Measurements from ENCODE around the gene ZNF503.
A peak's percentile ranks its signal among the peaks of the same experiment; 100 is the strongest.

ZNF503 gene

DNA sequence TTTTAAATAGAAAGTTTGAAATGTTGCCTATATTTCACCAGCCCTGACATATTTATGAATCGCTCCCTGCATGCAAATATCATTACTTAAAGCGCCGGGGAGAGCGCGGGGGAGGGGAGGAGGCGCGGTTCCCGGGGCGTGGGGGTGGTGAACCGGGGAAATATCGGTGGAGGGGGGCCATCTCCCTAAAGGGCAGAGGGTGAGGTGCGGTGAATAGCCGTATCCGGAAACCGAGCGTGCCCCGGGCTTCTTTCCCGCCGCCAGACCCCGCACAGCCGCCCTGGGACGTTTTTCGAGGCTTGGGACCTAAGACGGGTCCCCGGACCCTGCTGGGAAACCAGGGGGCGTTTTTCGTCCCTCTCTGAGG, 6.9 kb upstream of the ZNF503 start:
- H3K27me3 ChIP-seq (ENCODE audit: control insufficient read depth in 5 of 5, insufficient read depth in 4 of 5, low read length in 5 of 5) = peaks cover 0 to 11% (median 2%) of the 10 kb centered on the region in 5 donors
- peak overlapping the region; percentile 88 for H3K27ac ChIP-seq (ENCODE audit: low read depth, low read length)
- peak overlapping the region; percentile 71 to 84 (median 77) for H3K4me3 ChIP-seq (ENCODE audit: low read depth in 1 of 5, low read length in 5 of 5)
- peaks cover under 1 to 55% (median 52%) of the 10 kb centered on the region in 5 donors for H3K4me1 ChIP-seq (ENCODE audit: control insufficient read depth in 5 of 5, insufficient read depth in 5 of 5, low read length in 5 of 5)
- peak overlapping the region in 4 of 5 donors; percentile 76 to 87 (median 84) for H3K9ac ChIP-seq (ENCODE audit: low read length in 5 of 5)
- no peaks in the 10 kb centered on the region for H3K36me3 ChIP-seq (ENCODE audit: control insufficient read depth in 5 of 5, insufficient read depth in 5 of 5, low read length in 5 of 5)
- H3K9me3 ChIP-seq (ENCODE audit: control insufficient read depth in 5 of 5, low read length in 5 of 5) = no peaks in the 10 kb centered on the region

DNA sequence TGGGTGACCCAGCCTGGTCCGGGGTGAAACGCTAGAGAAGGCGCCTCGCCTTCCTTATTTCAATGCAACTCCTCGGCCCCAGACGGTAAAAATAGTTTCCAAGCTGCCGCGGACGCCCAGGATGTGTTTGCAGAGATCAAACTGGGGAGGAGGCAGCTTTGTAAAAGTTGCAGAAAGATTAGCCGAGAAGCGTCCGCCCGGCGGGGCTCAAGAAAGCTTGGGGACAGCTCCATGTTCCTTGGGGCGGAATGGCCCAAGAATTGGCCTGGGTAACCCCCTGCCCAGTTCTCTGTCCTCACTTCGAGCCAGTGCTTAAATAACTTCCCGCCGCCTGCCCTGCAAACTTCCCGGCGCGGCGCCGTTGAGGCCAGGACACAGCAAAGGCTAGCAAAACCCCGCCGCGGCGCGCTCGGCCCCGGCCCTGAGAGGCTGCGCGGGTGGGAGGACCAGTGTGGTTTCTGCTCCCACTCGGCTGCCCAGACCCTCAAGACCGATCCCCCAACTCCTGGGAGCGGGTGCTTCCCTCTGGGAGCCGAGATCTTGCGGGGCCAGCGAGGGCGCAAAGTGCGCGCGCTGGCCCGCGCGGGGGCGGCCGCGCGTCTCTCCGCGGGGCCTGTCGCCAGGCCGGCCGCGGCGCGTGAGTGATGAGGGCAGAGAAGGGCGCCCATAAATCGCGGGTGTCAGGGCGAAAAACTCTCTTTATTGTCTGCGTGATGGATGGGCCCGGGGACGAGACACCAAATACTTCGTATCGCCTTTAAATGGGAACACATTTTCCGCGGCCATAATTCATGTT, 6.3 kb upstream of the ZNF503 start:
- H3K4me1 ChIP-seq (ENCODE audit: control insufficient read depth in 5 of 5, insufficient read depth in 5 of 5, low read length in 5 of 5) = peaks cover 2 to 60% (median 57%) of the 10 kb centered on the region in 5 donors
- peaks cover 0 to 11% (median 2%) of the 10 kb centered on the region in 5 donors for H3K27me3 ChIP-seq (ENCODE audit: control insufficient read depth in 5 of 5, insufficient read depth in 4 of 5, low read length in 5 of 5)
- H3K4me3 ChIP-seq (ENCODE audit: low read depth in 1 of 5, low read length in 5 of 5) = peak overlapping the region; percentile 71 to 84 (median 77)
- peak overlapping the region in 3 of 5 donors; percentile 20 to 87 (median 86) for H3K9ac ChIP-seq (ENCODE audit: low read length in 5 of 5)
- H3K36me3 ChIP-seq (ENCODE audit: control insufficient read depth in 5 of 5, insufficient read depth in 5 of 5, low read length in 5 of 5) = no peaks in the 10 kb centered on the region
- peak overlapping the region; percentile 88 for H3K27ac ChIP-seq (ENCODE audit: low read depth, low read length)
- H3K9me3 ChIP-seq (ENCODE audit: control insufficient read depth in 5 of 5, low read length in 5 of 5) = no peaks in the 10 kb centered on the region

DNA sequence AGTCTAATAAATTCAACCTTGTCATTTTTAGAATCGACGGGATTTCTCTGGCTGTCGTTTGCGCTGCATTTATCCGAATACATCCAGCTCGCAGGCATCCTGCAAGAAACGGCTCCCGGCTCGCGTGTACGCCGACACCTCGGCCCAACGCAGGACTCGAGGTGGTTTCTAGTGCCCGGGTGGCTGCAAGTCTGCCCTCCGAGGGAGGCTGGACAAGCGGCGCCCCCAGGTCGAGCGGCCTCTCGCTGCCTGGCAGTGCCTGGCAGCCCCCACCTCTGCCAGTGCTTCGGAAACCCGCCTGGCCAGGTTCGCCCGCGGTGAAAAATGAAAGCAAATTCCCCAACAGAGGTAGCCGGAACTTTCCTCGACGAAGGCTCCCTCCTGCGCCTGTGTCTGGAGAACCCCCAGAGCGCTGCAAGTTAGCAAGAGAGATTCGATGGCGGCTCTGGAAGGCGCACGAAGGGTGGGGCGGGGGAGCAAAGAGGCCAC, 5.7 kb upstream of the ZNF503 start:
- Histone ChIP-seq H3K4me3 (ENCODE audit: low read depth in 1 of 5, low read length in 5 of 5) (peak overlapping the region; percentile 63 to 84 (median 77)), H3K9me3 (ENCODE audit: control insufficient read depth in 5 of 5, low read length in 5 of 5) (no peaks in the 10 kb centered on the region), H3K27me3 (ENCODE audit: control insufficient read depth in 5 of 5, insufficient read depth in 4 of 5, low read length in 5 of 5) (peaks cover 0 to 11% (median 2%) of the 10 kb centered on the region in 5 donors), H3K4me1 (ENCODE audit: control insufficient read depth in 5 of 5, insufficient read depth in 5 of 5, low read length in 5 of 5) (peaks cover 2 to 64% (median 60%) of the 10 kb centered on the region in 5 donors), H3K9ac (ENCODE audit: low read length in 5 of 5) (peak overlapping the region in 1 of 5 donors; percentile 25), H3K27ac (ENCODE audit: low read depth, low read length) (peak overlapping the region; percentile 88), H3K36me3 (ENCODE audit: control insufficient read depth in 5 of 5, insufficient read depth in 5 of 5, low read length in 5 of 5) (no peaks in the 10 kb centered on the region)

DNA sequence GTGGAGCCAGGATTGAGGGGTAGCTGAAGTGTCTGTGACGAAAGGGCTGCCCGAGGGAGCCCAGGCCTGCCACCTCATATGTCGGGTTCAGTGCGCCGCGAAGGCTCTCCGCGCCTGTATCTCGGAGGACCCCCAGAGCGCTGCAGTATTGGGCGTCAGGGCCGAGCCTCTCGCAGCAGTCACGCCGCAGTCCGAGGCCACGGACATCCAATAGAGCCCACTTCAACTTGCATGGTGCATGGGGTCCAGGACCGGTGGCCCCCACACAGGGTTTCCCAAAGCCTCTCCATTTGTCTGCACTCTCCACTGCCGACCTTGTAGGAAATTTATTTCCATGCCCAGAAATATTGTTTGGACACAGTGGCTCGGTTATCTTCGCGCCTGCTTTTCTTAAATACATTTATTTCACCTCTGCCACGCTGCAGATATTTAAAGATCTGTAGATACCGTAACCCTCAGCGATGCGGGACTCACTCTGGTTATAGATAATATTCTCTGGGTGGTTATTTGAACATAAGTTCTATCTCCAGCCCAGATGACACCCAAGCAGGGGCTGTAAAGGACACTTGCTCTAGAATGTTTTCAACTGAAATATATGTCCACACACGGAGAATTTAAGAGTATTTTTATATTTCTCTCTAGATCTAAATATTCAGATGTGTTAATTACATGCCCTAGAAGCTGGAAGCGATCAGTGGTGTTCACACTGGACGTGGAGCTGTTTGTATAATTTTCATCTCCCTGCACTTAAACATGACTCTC, 5.1 kb upstream of the ZNF503 start:
- H3K4me3 ChIP-seq (ENCODE audit: low read depth in 1 of 5, low read length in 5 of 5) = no peak overlapping the region
- H3K9me3 ChIP-seq (ENCODE audit: control insufficient read depth in 5 of 5, low read length in 5 of 5) = no peaks in the 10 kb centered on the region
- peaks cover 2 to 64% (median 60%) of the 10 kb centered on the region in 5 donors for H3K4me1 ChIP-seq (ENCODE audit: control insufficient read depth in 5 of 5, insufficient read depth in 5 of 5, low read length in 5 of 5)
- no peak overlapping the region for H3K9ac ChIP-seq (ENCODE audit: low read length in 5 of 5)
- H3K36me3 ChIP-seq (ENCODE audit: control insufficient read depth in 5 of 5, insufficient read depth in 5 of 5, low read length in 5 of 5) = no peaks in the 10 kb centered on the region
- peak overlapping the region; percentile 37 for H3K27ac ChIP-seq (ENCODE audit: low read depth, low read length)
- peaks cover 0 to 11% (median 2%) of the 10 kb centered on the region in 5 donors for H3K27me3 ChIP-seq (ENCODE audit: control insufficient read depth in 5 of 5, insufficient read depth in 4 of 5, low read length in 5 of 5)

DNA sequence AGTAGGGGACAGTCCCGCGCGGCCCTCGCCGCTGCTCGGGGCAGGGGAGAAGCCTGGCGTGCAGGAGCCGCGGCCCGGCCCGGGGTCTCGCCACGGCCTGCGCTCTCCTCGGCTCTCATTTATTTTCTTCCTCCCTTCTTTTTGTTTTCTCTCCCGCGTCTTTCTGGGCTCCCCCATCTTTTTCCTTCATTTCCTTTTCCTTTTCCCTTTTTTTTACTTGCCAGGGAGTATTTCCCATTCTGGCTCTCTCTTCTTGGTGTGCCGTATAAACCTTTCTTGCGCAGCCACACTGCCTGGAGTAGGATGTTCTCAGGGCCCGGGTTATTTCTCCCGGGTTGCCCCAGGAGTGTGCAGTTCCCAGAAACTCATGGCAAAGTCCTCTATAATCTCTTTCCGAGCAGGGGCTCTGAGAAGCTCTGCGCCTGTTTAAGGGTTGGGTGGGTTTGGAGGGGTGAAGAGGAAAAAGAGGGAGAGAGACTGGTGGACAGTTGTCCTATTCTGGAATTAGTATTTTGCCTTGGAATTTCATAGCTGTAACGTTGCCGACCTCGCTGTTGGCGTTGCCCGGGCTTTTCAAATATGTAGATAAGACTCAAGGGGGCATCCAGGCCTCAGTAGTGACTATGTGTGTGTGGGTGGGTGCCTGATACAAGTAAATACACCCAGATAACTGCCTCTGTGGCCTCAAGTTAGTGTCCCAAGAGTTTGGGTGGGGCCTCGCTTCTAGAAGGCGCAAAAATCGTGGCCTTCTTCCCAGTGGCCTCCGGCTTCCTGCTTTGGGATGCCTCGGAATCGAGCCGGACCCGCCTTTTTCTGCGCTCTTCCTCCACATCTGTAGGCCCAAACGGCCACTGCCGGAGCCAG, 4.3 kb upstream of the ZNF503 start:
- Histone ChIP-seq H3K9ac (ENCODE audit: low read length in 5 of 5) (peak overlapping the region in 1 of 5 donors; percentile 47), H3K9me3 (ENCODE audit: control insufficient read depth in 5 of 5, low read length in 5 of 5) (no peaks in the 10 kb centered on the region), H3K4me1 (ENCODE audit: control insufficient read depth in 5 of 5, insufficient read depth in 5 of 5, low read length in 5 of 5) (peaks cover 2 to 66% (median 60%) of the 10 kb centered on the region in 5 donors), H3K27ac (ENCODE audit: low read depth, low read length) (peak overlapping the region; percentile 37), H3K27me3 (ENCODE audit: control insufficient read depth in 5 of 5, insufficient read depth in 4 of 5, low read length in 5 of 5) (peaks cover 0 to 11% (median 2%) of the 10 kb centered on the region in 5 donors), H3K36me3 (ENCODE audit: control insufficient read depth in 5 of 5, insufficient read depth in 5 of 5, low read length in 5 of 5) (no peaks in the 10 kb centered on the region), H3K4me3 (ENCODE audit: low read depth in 1 of 5, low read length in 5 of 5) (peak overlapping the region in 2 of 5 donors; percentile 93 to 99)

DNA sequence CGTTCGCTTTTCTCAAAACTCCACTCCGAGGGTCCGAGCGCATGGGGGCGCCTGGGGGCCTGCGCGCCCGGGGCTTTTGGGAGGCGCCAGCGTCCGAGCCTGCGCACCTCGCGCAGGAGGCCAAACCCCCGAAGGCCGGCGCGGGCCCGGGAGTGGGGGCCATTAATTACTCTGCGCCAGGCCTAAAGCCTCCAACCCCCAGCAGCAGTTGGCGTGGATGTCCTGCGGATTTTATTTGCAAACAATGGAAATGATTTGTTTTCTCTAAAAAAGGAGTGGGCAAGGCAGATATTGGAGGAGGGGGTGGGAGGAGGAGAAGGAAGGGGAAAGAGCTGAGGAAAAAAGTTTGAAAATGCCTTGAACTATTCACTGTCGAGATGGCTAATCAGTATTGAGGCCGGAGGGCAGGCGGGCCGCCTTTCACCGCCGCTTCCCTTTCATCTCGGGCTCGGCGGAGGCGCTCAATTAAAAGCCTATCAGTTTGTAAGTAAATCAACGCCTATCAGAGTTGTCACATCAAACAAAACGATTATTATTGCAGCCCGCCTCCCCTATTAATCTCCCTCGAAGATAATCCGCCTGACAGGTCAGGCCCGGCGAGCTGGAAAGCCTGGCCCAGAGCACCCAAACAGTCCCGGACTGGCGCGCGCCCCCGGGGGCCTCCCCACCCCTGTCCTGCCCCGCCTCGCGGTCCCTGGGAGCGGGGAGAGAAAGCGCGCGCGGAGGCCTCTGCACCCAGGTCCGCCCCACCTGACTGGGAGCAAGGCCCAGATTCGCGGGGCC, 3.4 kb upstream of the ZNF503 start:
- Histone ChIP-seq H3K4me1 (ENCODE audit: control insufficient read depth in 5 of 5, insufficient read depth in 5 of 5, low read length in 5 of 5) (peaks cover 2 to 68% (median 64%) of the 10 kb centered on the region in 5 donors), H3K4me3 (ENCODE audit: low read depth in 1 of 5, low read length in 5 of 5) (peak overlapping the region; percentile 22 to 99 (median 93)), H3K27ac (ENCODE audit: low read depth, low read length) (peak overlapping the region; percentile 37), H3K36me3 (ENCODE audit: control insufficient read depth in 5 of 5, insufficient read depth in 5 of 5, low read length in 5 of 5) (no peaks in the 10 kb centered on the region), H3K9me3 (ENCODE audit: control insufficient read depth in 5 of 5, low read length in 5 of 5) (no peaks in the 10 kb centered on the region), H3K9ac (ENCODE audit: low read length in 5 of 5) (peak overlapping the region in 2 of 5 donors; percentile 47 to 72), H3K27me3 (ENCODE audit: control insufficient read depth in 5 of 5, insufficient read depth in 4 of 5, low read length in 5 of 5) (peaks cover 0 to 11% (median 2%) of the 10 kb centered on the region in 5 donors)

DNA sequence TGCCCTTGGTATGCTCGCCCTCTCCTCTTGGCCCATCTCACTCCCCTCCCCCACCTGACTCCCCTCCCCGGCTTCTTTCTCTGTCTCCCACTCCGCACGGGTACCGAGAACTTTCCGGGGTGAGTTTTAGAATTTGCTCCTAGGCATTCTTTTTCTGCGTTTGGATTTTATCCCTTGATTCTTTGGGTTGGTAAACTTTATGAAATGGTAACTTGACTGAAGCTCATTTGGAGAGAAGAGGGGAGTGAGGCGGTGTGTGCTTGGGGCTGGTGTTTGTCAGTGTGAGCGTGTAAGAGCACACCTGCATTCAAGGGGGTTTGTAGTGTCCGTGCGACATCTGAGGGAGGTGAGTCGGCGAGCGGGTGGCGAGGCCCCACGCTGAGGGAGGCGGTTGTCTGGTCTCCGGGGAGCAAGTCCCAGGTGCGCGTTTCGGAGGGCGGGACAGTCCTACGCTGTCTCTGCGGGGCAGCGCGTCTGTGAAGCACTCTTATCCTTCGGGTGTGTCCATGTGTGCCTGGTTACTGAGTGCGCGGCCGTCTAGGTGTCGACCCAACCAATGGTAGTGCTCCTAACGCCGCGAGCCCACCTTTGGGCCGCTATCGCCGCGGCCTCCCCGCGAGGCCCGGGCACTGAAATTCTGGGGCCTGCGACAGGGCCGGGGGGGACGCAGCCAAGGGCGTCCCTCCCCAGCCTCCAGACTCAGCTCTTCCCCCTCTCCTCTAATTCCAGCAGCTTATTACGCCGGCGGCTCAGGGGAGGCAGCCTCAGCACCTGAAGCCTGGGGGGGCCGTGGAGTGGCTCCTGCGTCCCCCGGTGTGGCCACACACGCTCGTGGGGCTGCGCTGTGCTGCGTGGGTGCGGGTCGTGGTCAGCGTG, 2.6 kb upstream of the ZNF503 start:
- peaks cover 2 to 68% (median 65%) of the 10 kb centered on the region in 5 donors for H3K4me1 ChIP-seq (ENCODE audit: control insufficient read depth in 5 of 5, insufficient read depth in 5 of 5, low read length in 5 of 5)
- peaks cover 0 to under 1% (median under 1%) of the 10 kb centered on the region in 5 donors for H3K36me3 ChIP-seq (ENCODE audit: control insufficient read depth in 5 of 5, insufficient read depth in 5 of 5, low read length in 5 of 5)
- H3K9me3 ChIP-seq (ENCODE audit: control insufficient read depth in 5 of 5, low read length in 5 of 5) = no peaks in the 10 kb centered on the region
- H3K9ac ChIP-seq (ENCODE audit: low read length in 5 of 5) = peak overlapping the region in 4 of 5 donors; percentile 12 to 79 (median 71)
- H3K27me3 ChIP-seq (ENCODE audit: control insufficient read depth in 5 of 5, insufficient read depth in 4 of 5, low read length in 5 of 5) = peaks cover 0 to 11% (median 2%) of the 10 kb centered on the region in 5 donors
- H3K4me3 ChIP-seq (ENCODE audit: low read depth in 1 of 5, low read length in 5 of 5) = peak overlapping the region; percentile 52 to 99 (median 93)
- H3K27ac ChIP-seq (ENCODE audit: low read depth, low read length) = peak overlapping the region; percentile 93

DNA sequence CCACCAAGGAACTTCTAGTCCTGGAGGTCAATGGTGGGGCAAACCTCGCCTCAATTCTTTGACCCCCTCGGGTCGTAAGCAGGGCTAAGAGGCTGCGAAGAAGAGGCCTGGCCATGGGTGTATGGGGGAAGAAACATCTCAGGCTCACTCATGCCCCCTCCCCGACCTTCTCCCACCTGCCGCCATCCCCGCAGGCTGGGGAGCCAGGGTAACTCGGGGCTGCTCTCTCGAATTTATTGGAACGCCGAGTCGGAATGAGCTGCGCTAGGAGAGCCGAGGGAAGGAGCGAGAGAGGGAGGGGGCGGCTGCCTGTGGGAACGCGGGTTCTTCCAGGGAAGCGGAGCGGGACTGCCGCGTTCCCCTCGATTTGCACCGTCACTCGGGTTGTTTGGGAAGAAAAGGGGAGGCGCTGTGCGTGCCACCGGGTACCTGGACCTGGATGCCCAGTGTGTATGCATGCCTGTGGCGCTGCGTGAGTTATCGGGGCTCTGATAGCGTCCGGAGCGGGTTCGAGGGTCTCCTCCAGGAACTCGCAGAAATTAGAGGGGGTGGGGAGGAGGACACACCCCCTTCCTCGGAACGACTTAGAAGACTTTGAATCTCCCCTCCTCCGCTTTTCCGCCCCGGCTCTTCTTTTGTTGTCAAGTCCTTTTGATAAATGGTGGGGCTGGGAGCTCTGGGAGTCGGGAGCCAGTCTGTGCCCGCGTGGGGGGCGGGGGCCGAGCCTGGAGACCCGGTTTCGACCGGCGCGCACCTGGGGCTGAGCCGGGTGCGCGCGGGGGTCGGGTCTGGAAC, 1.8 kb upstream of the ZNF503 start:
- Histone ChIP-seq H3K4me1 (ENCODE audit: control insufficient read depth in 5 of 5, insufficient read depth in 5 of 5, low read length in 5 of 5) (peaks cover 2 to 69% (median 64%) of the 10 kb centered on the region in 5 donors), H3K27me3 (ENCODE audit: control insufficient read depth in 5 of 5, insufficient read depth in 4 of 5, low read length in 5 of 5) (peaks cover 0 to 11% (median 2%) of the 10 kb centered on the region in 5 donors), H3K9ac (ENCODE audit: low read length in 5 of 5) (peak overlapping the region in 4 of 5 donors; percentile 62 to 79 (median 71)), H3K36me3 (ENCODE audit: control insufficient read depth in 5 of 5, insufficient read depth in 5 of 5, low read length in 5 of 5) (peaks cover 0 to 7% (median 6%) of the 10 kb centered on the region in 5 donors), H3K27ac (ENCODE audit: low read depth, low read length) (peak overlapping the region; percentile 93), H3K4me3 (ENCODE audit: low read depth in 1 of 5, low read length in 5 of 5) (peak overlapping the region; percentile 79 to 99 (median 93)), H3K9me3 (ENCODE audit: control insufficient read depth in 5 of 5, low read length in 5 of 5) (no peaks in the 10 kb centered on the region)

Measured in subcutaneous abdominal adipose tissue (tissue), 5 donors.